Thymus (tissue), 11 donors: ENCODE data around the gene HCN2. TPM values are rescaled to one million over a fixed set of nuclear protein-coding genes. Genes with fewer than 3 reads are reported as not detected.
"Not testable (repeated sequence)": the region's sequence is repeated elsewhere in the genome, so short reads cannot be mapped to it uniquely, and the experiment has no call there.

ENCODE experiments used
- DNase-seq, 9 donors: peaks; one replicate each; pipeline ENCODE4 v3.0.0-alpha.2; 2013; ENCODE audit warnings: low spot score in 9 of 9, low read depth in 6 of 9, missing footprints in 1 of 9
- H3K27ac ChIP-seq, 2 donors: one replicate each; pipeline ENCODE4 v1.5.1; 2013; ENCODE audit warnings: control low read depth in 1 of 2, low read depth in 1 of 2, low read length in 1 of 2, mild to moderate bottlenecking in 1 of 2, moderate library complexity in 1 of 2
- H3K27me3 ChIP-seq, 2 donors: one replicate each; pipeline ENCODE4 v1.5.1; 2013; ENCODE audit warnings: low read length in 1 of 2; ENCODE audit not compliant: control insufficient read depth in 2 of 2, insufficient read depth in 1 of 2
- H3K36me3 ChIP-seq, 2 donors: one replicate each; pipeline ENCODE4 v1.5.1; 2013; ENCODE audit warnings: low read length in 1 of 2, mild to moderate bottlenecking in 1 of 2, moderate library complexity in 1 of 2; ENCODE audit not compliant: control insufficient read depth in 2 of 2, insufficient read depth in 2 of 2
- H3K4me1 ChIP-seq, 2 donors: one replicate each; pipeline ENCODE4 v1.5.1; 2013; ENCODE audit warnings: low read length in 2 of 2; ENCODE audit not compliant: control insufficient read depth in 2 of 2, insufficient read depth in 2 of 2
- H3K4me3 ChIP-seq, 2 donors: one replicate each; pipeline ENCODE4 v1.5.1; 2013; ENCODE audit warnings: low read length in 2 of 2, control low read depth in 1 of 2, mild to moderate bottlenecking in 1 of 2
- H3K9me3 ChIP-seq, 2 donors: one replicate each; pipeline ENCODE4 v1.5.1; 2013; ENCODE audit warnings: low read length in 1 of 2, mild to moderate bottlenecking in 1 of 2; ENCODE audit not compliant: control insufficient read depth in 2 of 2, insufficient read depth in 1 of 2
- WGBS: extraction: QIAGEN DNeasy Blood & Tissue Kit; methylation state at CpG from one replicate; pipeline ENCODE4 v1.1.7; 2013; 5-methylcytosine and 5-hydroxymethylcytosine counted together
- polyA plus RNA-seq: library from polyadenylated mRNA; stranded (reverse); fragments of 200-250 nt; gene quantifications from one replicate; pipeline ENCODE4 v1.2.3, GENCODE V29; 2013
- total RNA-seq: library from RNA; stranded (reverse); fragments of 120-200 nt; gene quantifications from one replicate; pipeline ENCODE4 v1.2.4, GENCODE V29; 2013
- donor health status: healthy.

The HCN2 gene
- total and polyA plus RNA-seq, 2 donors = 0.05 to 0.46 TPM

- WGBS = 98% methylated on average over 51 of the region's 51 CpGs
- peaks cover 0 to 3% of the 10 kb centered on the region in 2 donors for H3K9me3 ChIP-seq
- no peak for DNase-seq
Observed at GRCh38 chr19:620166-620862, 30.6 kb downstream of the HCN2 start.

GRCh38 chr19:621191-621590 lies 31.5 kb downstream of the HCN2 start:
- peaks cover 45 to 86% of the 10 kb centered on the region in 2 donors for H3K36me3 ChIP-seq
- H3K4me1 ChIP-seq, H3K9me3 ChIP-seq, H3K4me3 ChIP-seq, H3K27ac ChIP-seq, DNase-seq, H3K27me3 ChIP-seq: not testable (repeated sequence)
- 98% methylated on average over 48 of the region's 48 CpGs for WGBS

More at GRCh38 chr19:620166-620862, 30.6 kb downstream of the HCN2 start:
- no peak overlapping the region for H3K27ac ChIP-seq
- H3K4me3 ChIP-seq = no peak overlapping the region
- peaks cover 7 to 13% of the 10 kb centered on the region in 2 donors for H3K27me3 ChIP-seq
- peaks cover 38 to 83% of the 10 kb centered on the region in 2 donors for H3K36me3 ChIP-seq
- H3K4me1 ChIP-seq = no peaks in the 10 kb centered on the region

DNA sequence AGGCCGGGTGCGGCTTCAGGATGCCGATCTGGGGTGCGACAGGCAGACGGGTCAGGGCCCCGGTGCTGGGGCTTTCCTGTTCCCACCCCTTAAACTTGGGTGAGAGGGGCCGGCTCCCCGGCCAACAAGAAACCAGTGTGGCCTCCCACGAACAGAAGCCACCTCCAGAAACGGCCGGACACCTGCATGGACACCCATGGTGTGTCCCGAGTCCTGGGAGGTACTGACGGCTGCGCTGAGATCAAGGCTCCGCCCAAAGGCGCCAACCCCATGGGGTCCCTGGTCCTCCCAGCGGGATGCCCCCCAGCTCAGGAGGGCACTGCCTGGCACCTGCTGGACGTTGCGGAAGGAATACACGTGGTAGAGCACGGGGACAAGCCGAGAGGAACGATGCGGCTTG lies 32.1 kb downstream of the HCN2 start:
- H3K4me3 ChIP-seq = no peak overlapping the region
- DNase-seq = no peak
- H3K27me3 ChIP-seq = peaks cover under 1 to 2% of the 10 kb centered on the region in 2 donors
- H3K9me3 ChIP-seq = no peaks in the 10 kb centered on the region
- H3K27ac ChIP-seq = no peak overlapping the region
- H3K4me1 ChIP-seq = no peaks in the 10 kb centered on the region
- WGBS = 97% methylated on average over 24 of the region's 24 CpGs
- H3K36me3 ChIP-seq = peaks cover 45 to 86% of the 10 kb centered on the region in 2 donors

- Histone ChIP-seq H3K4me1 (no peaks in the 10 kb centered on the region), H3K9me3 (no peaks in the 10 kb centered on the region), H3K27me3 (no peaks in the 10 kb centered on the region), H3K27ac (no peak overlapping the region), H3K36me3 (peaks cover 48 to 77% of the 10 kb centered on the region in 2 donors), H3K4me3 (no peak overlapping the region)
- DNase-seq = no peak
- 96% methylated on average over 37 of the region's 37 CpGs for WGBS
Observed at GRCh38 chr19:622666-623065, 33.0 kb downstream of the HCN2 start.

- H3K36me3 ChIP-seq = peaks cover 50 to 74% of the 10 kb centered on the region in 2 donors
- H3K27me3 ChIP-seq = no peaks in the 10 kb centered on the region
- WGBS = 98% methylated on average over 44 of the region's 44 CpGs
- H3K27ac ChIP-seq = no peak overlapping the region
- H3K9me3 ChIP-seq = no peaks in the 10 kb centered on the region
- DNase-seq = no peak
- no peaks in the 10 kb centered on the region for H3K4me1 ChIP-seq
- no peak overlapping the region for H3K4me3 ChIP-seq
Observed at GRCh38 chr19:623175-623916, 33.7 kb downstream of the HCN2 start.

GRCh38 chr19:623974-624373 lies 34.3 kb downstream of the HCN2 start:
- H3K9me3 ChIP-seq = no peaks in the 10 kb centered on the region
- no peak overlapping the region for H3K27ac ChIP-seq
- no peak overlapping the region for H3K4me3 ChIP-seq
- no peaks in the 10 kb centered on the region for H3K27me3 ChIP-seq
- peaks cover 48 to 74% of the 10 kb centered on the region in 2 donors for H3K36me3 ChIP-seq
- H3K4me1 ChIP-seq = no peaks in the 10 kb centered on the region
- WGBS = 96% methylated on average over 24 of the region's 24 CpGs
- no peak for DNase-seq

GRCh38 chr19:624433-625109 lies 34.9 kb downstream of the HCN2 start:
- WGBS = 97% methylated on average over 24 of the region's 24 CpGs
- Histone ChIP-seq H3K9me3 (no peaks in the 10 kb centered on the region), H3K4me1 (no peaks in the 10 kb centered on the region), H3K4me3 (no peak overlapping the region), H3K27ac (no peak overlapping the region), H3K36me3 (peaks cover 46 to 70% of the 10 kb centered on the region in 2 donors), H3K27me3 (no peaks in the 10 kb centered on the region)
- no peak for DNase-seq

- Histone ChIP-seq H3K9me3 (no peaks in the 10 kb centered on the region), H3K27me3 (no peaks in the 10 kb centered on the region), H3K27ac (no peak overlapping the region), H3K4me1 (no peaks in the 10 kb centered on the region), H3K4me3 (no peak overlapping the region), H3K36me3 (peaks cover 42 to 69% of the 10 kb centered on the region in 2 donors)
- DNase-seq = no peak
- WGBS = 95% methylated on average over 5 of the region's 5 CpGs
Observed at GRCh38 chr19:625257-625656, 35.6 kb downstream of the HCN2 start.

DNA sequence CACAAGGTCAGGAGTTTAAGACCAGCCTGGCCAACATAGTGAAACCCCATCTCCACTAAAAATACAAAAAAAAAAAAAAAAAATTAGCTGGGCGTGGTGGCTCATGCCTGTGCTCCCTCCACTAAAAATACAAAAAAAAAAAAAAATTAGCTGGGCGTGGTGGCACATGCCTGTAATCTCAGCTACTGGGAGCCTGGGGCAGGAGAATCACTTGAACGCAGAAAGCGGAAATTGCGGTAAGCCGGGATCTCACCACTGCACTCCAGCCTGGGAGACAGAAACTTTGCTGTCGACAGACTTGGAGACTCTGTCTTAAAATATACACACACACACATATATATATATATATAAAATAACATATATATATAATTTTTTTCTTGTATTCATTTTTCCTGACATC lies 36.9 kb downstream of the HCN2 start:
- peaks cover 47 to 63% of the 10 kb centered on the region in 2 donors for H3K36me3 ChIP-seq
- DNase-seq, H3K9me3 ChIP-seq, H3K27me3 ChIP-seq, H3K4me1 ChIP-seq, H3K4me3 ChIP-seq, H3K27ac ChIP-seq: not testable (repeated sequence)
- 97% methylated on average over 7 of the region's 7 CpGs for WGBS
